HG02798 (cell line): Measurements from ENCODE around the gene AP3M1.
"Not testable (repeated sequence)": the region's sequence is repeated elsewhere in the genome, so short reads cannot be mapped to it uniquely, and the experiment has no call there.

ENCODE experiments used
- ATAC-seq: cut with Tn5 transposase; IDR thresholded peaks from one replicate; pipeline ENCODE4 v1.9.1; 2021; ENCODE audit warnings: mild to moderate bottlenecking; ENCODE audit not compliant: unreplicated experiment, poor library complexity

The AP3M1 gene

GRCh38 chr10:74150204-74150989 lies at the start of gene AP3M1:
Gene AP3M1, minus strand, starts transcription at chr10:74150828. Its CDS starts 12,449 bp downstream, at chr10:74138379.
- peak; percentile 40 for ATAC-seq

- no peak for ATAC-seq
These were observed 48.7 kb upstream of the AP3M1 start for GRCh38 chr10:74199315-74199714.

- ATAC-seq: no peak
These were observed 44.4 kb upstream of the AP3M1 start for GRCh38 chr10:74194999-74195398.

GRCh38 chr10:74194545-74194944 lies 43.9 kb upstream of the AP3M1 start:
- ATAC-seq: no peak

- ATAC-seq: no peak
These were observed 39.9 kb upstream of the AP3M1 start for GRCh38 chr10:74190494-74190893.

- no peak for ATAC-seq
These were observed 39.4 kb upstream of the AP3M1 start for GRCh38 chr10:74189999-74190421.

- ATAC-seq: not testable (repeated sequence)
These were observed 38.0 kb upstream of the AP3M1 start for GRCh38 chr10:74188617-74189016.

- no peak for ATAC-seq
These were observed 36.6 kb upstream of the AP3M1 start for GRCh38 chr10:74187237-74187636.

- no peak for ATAC-seq
These were observed 36.0 kb upstream of the AP3M1 start for GRCh38 chr10:74186678-74187077.

- no peak for ATAC-seq
These were observed 28.6 kb upstream of the AP3M1 start for GRCh38 chr10:74179111-74179710.

GRCh38 chr10:74178042-74178791 lies 27.6 kb upstream of the AP3M1 start:
- ATAC-seq: no peak

GRCh38 chr10:74177140-74177677 lies 26.6 kb upstream of the AP3M1 start:
- ATAC-seq: peak; percentile 11

GRCh38 chr10:74176380-74177139 lies 25.9 kb upstream of the AP3M1 start:
- ATAC-seq: peak; percentile 95

GRCh38 chr10:74175510-74176379 lies 25.1 kb upstream of the AP3M1 start:
- ATAC-seq: no peak

- no peak for ATAC-seq
These were observed 23.9 kb upstream of the AP3M1 start for GRCh38 chr10:74174521-74174920.

GRCh38 chr10:74171625-74172024 lies 21.0 kb upstream of the AP3M1 start:
- ATAC-seq: no peak

GRCh38 chr10:74167443-74167842 lies 16.8 kb upstream of the AP3M1 start:
- ATAC-seq: no peak

- ATAC-seq: no peak
These were observed 14.9 kb upstream of the AP3M1 start for GRCh38 chr10:74165530-74165901.
